Calu3 (cell line): ENCODE results near the gene CFI. TPM values are rescaled to one million over a fixed set of nuclear protein-coding genes. Genes with fewer than 3 reads are reported as not detected.

ENCODE experiments used
- BruUV-seq: library from RNA; stranded (reverse); fragments of 400-500 nt; replicated peaks from 2 replicates; lab custom pipeline; 2021; lab: Mats Ljungman, UMichigan
- CTCF ChIA-PET: fragments of 300-600 bp; sonication (Branson Sonifier 250); formaldehyde crosslinking; loops from one replicate; lab custom pipeline; 2022; ENCODE audit warnings: antibody characterized with exemption; lab: Charles Lee
- DNase-seq: peaks from one replicate; pipeline ENCODE4 v3.0.0; 2022
- H3K27ac Mint-ChIP-seq: one replicate; pipeline ENCODE4 v1.8.0; 2022; ENCODE audit warnings: mixed read lengths; ENCODE audit not compliant: unreplicated experiment
- H3K27me3 Mint-ChIP-seq: one replicate; pipeline ENCODE4 v1.8.0; 2022; ENCODE audit warnings: mixed read lengths; ENCODE audit not compliant: unreplicated experiment
- H3K36me3 Mint-ChIP-seq: one replicate; pipeline ENCODE4 v1.8.0; 2022; ENCODE audit warnings: mild to moderate bottlenecking, moderate library complexity, mixed read lengths; ENCODE audit not compliant: insufficient read depth, unreplicated experiment
- H3K4me1 Mint-ChIP-seq: one replicate; pipeline ENCODE4 v1.8.0; 2022; ENCODE audit warnings: mild to moderate bottlenecking, low read depth, mixed read lengths; ENCODE audit not compliant: unreplicated experiment
- H3K4me3 Mint-ChIP-seq: one replicate; pipeline ENCODE4 v1.8.0; 2022; ENCODE audit warnings: mild to moderate bottlenecking, low read depth, moderate library complexity, mixed read lengths; ENCODE audit not compliant: unreplicated experiment
- H3K9me3 Mint-ChIP-seq: one replicate; pipeline ENCODE4 v1.8.0; 2022; ENCODE audit warnings: low read depth, mixed read lengths; ENCODE audit not compliant: unreplicated experiment
- intact Hi-C: fragments of 100-400 bp; cut with micrococcal nuclease; formaldehyde crosslinking; loops from one replicate; pipeline ENCODE4 v1.10.0; 2022; ENCODE audit not compliant: unreplicated experiment
- total RNA-seq: library from RNA; stranded (reverse); gene quantifications from 2 replicates; pipeline ENCODE4 v1.2.3, GENCODE V29; 2022
- TF ChIP-seq, protein P1 (sequence below): fragments of 200-600 bp; IDR thresholded peaks from one replicate; pipeline ENCODE4 v1.8.0; 2022; ENCODE audit warnings: antibody characterized with exemption; ENCODE audit not compliant: unreplicated experiment

Gene CFI
- total RNA-seq, 1 experiment from 2014 or later = 25.8 TPM

DNA sequence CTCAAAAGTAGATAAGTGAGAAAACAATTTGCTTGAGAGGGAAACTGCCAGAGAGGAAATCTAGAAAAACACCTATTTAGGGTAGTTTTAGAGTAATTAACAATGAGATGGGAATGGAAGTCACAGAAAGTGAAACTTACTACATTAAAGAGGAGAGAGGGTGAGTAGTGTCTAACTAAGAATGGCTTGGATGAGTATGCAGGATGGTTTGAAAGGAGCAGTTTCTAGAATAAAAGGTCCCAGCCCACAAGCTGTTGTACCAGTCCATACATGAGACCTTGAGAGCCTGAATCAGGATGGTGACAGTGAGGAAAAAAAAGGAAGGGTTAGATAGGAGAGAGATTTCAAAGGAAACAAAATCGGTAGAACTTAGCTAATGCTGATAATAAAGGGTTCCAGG lies 15.1 kb upstream of the CFI start:
- Mint-ChIP-seq H3K4me1 (peaks cover 24% of the 10 kb centered on the region), H3K4me3 (peak overlapping the region; percentile 78)

DNA sequence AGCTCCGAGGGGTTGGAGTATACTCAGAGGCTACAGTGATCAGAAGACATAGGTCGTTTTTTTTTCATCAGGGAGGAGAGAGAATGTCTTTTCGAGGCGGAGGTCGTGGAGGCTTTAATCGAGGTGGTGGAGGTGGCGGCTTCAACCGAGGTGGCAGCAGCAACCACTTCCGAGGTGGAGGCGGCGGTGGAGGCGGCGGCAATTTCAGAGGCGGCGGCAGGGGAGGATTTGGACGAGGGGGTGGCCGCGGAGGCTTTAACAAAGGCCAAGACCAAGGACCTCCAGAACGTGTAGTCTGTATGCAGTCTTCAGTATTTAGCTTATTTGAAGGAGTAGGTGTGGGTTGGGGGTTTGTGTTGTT lies 14.3 kb upstream of the CFI start:
- intact Hi-C loops = loop anchor here (5.0 kb wide), 1 partner anchor 114 kb away; the partner anchor contains the start of gene CASP6
- CTCF ChIA-PET = no interaction called here
- TF ChIP-seq, protein P1, sequence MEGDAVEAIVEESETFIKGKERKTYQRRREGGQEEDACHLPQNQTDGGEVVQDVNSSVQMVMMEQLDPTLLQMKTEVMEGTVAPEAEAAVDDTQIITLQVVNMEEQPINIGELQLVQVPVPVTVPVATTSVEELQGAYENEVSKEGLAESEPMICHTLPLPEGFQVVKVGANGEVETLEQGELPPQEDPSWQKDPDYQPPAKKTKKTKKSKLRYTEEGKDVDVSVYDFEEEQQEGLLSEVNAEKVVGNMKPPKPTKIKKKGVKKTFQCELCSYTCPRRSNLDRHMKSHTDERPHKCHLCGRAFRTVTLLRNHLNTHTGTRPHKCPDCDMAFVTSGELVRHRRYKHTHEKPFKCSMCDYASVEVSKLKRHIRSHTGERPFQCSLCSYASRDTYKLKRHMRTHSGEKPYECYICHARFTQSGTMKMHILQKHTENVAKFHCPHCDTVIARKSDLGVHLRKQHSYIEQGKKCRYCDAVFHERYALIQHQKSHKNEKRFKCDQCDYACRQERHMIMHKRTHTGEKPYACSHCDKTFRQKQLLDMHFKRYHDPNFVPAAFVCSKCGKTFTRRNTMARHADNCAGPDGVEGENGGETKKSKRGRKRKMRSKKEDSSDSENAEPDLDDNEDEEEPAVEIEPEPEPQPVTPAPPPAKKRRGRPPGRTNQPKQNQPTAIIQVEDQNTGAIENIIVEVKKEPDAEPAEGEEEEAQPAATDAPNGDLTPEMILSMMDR = no peak
- Mint-ChIP-seq H3K27ac (peak overlapping the region; percentile 75), H3K27me3 (no peaks in the 10 kb centered on the region), H3K36me3 (peaks cover 41% of the 10 kb centered on the region), H3K4me1 (peaks cover 24% of the 10 kb centered on the region), H3K4me3 (peak overlapping the region; percentile 78), H3K9me3 (no peaks in the 10 kb centered on the region)
- no TSS peak for BruUV-seq
- DNase-seq = no peak

More for the DNA sequence above, 15.1 kb upstream of the CFI start:
- Mint-ChIP-seq H3K27me3 (no peaks in the 10 kb centered on the region), H3K36me3 (peaks cover 41% of the 10 kb centered on the region), H3K9me3 (no peaks in the 10 kb centered on the region), H3K27ac (peak overlapping the region; percentile 75)
- CTCF ChIA-PET = no interaction called here
- intact Hi-C loops = loop anchor here (5.0 kb wide), 1 partner anchor 115 kb away; the partner anchor contains the start of gene CASP6
- BruUV-seq = TSS peak; percentile 51
- TF ChIP-seq, protein P1 = no peak
- no peak for DNase-seq

DNA sequence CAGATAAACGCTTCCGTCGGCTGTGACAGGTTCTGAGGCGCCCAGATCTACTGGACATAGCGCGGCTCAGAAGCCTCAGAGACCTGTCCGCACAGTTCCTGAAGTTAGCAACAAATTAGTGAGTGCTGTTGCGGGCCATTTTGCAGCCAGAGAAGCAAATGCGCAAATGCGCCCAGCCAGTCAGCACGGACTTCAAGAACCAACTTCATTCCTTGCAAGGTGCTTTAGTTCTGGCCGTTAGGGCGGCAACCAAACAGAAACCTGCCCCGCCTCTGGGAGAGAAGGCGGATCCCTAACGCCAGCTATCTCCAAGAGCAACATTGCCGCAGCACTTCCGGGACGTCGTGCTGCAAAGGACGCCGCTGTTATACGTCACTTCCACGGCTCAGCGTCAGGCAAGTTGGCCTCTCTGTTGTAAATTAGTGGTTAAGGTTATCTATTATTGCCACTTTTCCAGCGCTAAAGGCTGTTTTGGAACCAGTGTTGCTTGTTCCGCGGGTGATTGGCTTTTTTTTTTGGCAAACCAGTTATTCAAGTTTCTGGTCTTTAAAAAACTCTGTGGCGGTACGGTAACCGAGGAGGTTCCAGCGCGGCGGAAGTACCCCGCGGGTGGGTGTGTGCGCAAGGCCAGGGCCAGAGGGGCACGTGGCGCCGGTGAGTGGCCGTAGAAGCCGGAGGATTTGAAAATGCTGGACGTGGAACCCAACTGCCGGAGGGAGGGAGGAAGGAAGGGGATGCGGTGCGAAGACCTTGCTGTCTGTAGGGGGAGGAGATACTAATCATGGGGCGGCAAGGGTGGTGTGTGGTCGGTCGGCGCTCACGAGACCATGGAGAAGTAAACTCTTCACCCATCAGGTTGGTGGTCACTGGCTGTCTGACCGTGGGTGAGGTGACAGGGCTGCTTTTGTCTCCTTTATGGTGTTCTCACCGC lies 13.6 kb upstream of the CFI start, which contains the start of gene GAR1:
Gene GAR1 (plus strand): TSS at position 612 of the 931 bp plus-strand sequence. CDS start 403 bp downstream, outside the sequence.
- peak; percentile 79 for DNase-seq
- Mint-ChIP-seq H3K27ac (peak within 1 kb of the TSS; percentile 75), H3K4me1 (peaks cover 24% of the 10 kb centered on the region), H3K27me3 (no peaks in the 10 kb centered on the region), H3K36me3 (peaks cover 41% of the 10 kb centered on the region), H3K9me3 (no peaks in the 10 kb centered on the region), H3K4me3 (peak within 1 kb of the TSS; percentile 78)
- no TSS peak for BruUV-seq
- TF ChIP-seq, protein P1 = no peak
- intact Hi-C loops = loop anchor here (1.0 to 5.0 kb wide), 2 partner anchors 113 to 163 kb away; partner anchors contain the start of gene CASP6
- CTCF ChIA-PET = no interaction called here

DNA sequence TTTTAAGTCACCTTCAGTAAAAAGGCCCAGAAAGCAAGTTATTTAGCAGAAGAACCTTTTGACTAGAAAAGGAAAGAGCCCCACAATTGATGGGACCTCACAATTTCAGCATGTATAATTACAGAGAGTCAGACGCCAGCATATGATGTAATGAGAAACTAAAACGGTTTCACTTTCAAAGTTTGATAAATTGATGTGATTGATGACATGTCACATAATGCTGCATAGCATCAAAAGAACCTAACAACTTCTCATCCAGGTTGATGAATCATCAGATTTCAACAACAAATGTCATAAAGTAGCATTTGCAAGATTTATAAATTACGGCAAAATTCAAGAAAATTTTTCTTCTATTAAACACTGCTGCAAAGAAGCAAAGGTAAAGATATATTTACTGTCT lies 9.9 kb upstream of the CFI start:
- H3K4me1 Mint-ChIP-seq = peaks cover 4% of the 10 kb centered on the region
- TF ChIP-seq, protein P1 = no peak
- no peak for DNase-seq
- peaks cover 23% of the 10 kb centered on the region for H3K36me3 Mint-ChIP-seq
- no peaks in the 10 kb centered on the region for H3K9me3 Mint-ChIP-seq
- H3K27ac Mint-ChIP-seq = no peak overlapping the region
- intact Hi-C loops = no loop called here
- no peaks in the 10 kb centered on the region for H3K27me3 Mint-ChIP-seq
- CTCF ChIA-PET = no interaction called here
- H3K4me3 Mint-ChIP-seq = no peak overlapping the region
- BruUV-seq = no TSS peak
